HepG2 (cell line): ENCODE results near the gene MT1A. TPM values are rescaled to one million over a fixed set of nuclear protein-coding genes. Genes with fewer than 3 reads are reported as not detected.
A peak's percentile ranks its signal among the peaks of the same experiment; 100 is the strongest.

ENCODE experiments used
- ARID5B ChIP-seq: IDR thresholded peaks from 2 replicates; pipeline ENCODE4 v1.4.0; 2020; ENCODE audit warnings: mild to moderate bottlenecking, missing genetic modification reagents
- KIAA2018 ChIP-seq: sonication (generic); formaldehyde crosslinking; IDR thresholded peaks from 2 replicates; pipeline ENCODE4 v1.5.0; 2020; ENCODE audit warnings: mild to moderate bottlenecking, missing genetic modification reagents, borderline replicate concordance
- KLF9 ChIP-seq: IDR thresholded peaks from 2 replicates; pipeline ENCODE4 v1.6.1; 2016; ENCODE audit warnings: low read depth
- MIXL1 ChIP-seq: IDR thresholded peaks from 2 replicates; pipeline ENCODE4 v1.6.1; 2016
- TOPORS ChIP-seq: sonication (generic); formaldehyde crosslinking; IDR thresholded peaks from 2 replicates; pipeline ENCODE4 v1.8.0; 2023; ENCODE audit warnings: mild to moderate bottlenecking, missing genetic modification reagents
- ZBTB20 ChIP-seq: sonication (generic); formaldehyde crosslinking; IDR thresholded peaks from 2 replicates; pipeline ENCODE4 v1.8.1; 2023; ENCODE audit warnings: missing genetic modification reagents, low read depth, mild to moderate bottlenecking, borderline replicate concordance
- ZNF292 ChIP-seq: sonication (generic); formaldehyde crosslinking; IDR thresholded peaks from 2 replicates; pipeline ENCODE4 v1.8.1; 2022; ENCODE audit warnings: mild to moderate bottlenecking, low read depth, missing genetic modification reagents, borderline replicate concordance
- ZNF615 ChIP-seq: sonication (generic); formaldehyde crosslinking; IDR thresholded peaks from 2 replicates; pipeline ENCODE4 v1.5.0; 2020; ENCODE audit warnings: mild to moderate bottlenecking, missing genetic modification reagents, borderline replicate concordance
- polyA plus RNA-seq, 8 experiments: library from polyadenylated mRNA; depleted of rRNA in 3 of 8; stranded (reverse) in 7 of 8; unstranded in 1 of 8; fragments of >200 nt; fragmentation: Illumina TruSeq in 4 of 8; extraction: Trizol in 4 of 8; gene quantifications; 2 replicates each; pipeline versions ENCODE4 v1.2.1 to v1.2.3, GENCODE V29; 2011 to 2016; ENCODE audit warnings: low read depth in 4 of 8, missing spikeins in 1 of 8, mixed read lengths in 1 of 8; ENCODE audit not compliant: insufficient read depth in 1 of 8
- total RNA-seq, 5 experiments: library from RNA; depleted of rRNA; stranded (reverse); fragments of >200 nt; fragmentation: Illumina TruSeq; extraction: Trizol; gene quantifications; 2 replicates each; pipeline ENCODE4 v1.2.3, GENCODE V29; 2016; ENCODE audit warnings: low read depth in 1 of 5

MT1A gene
- total and polyA plus RNA-seq, 2 of the 13 experiments (the other 11 are each of a cell fraction or from before 2014, with no cell fraction given), result 8.3 to 10.4 TPM

- TF ChIP-seq KIAA2018 (CRISPR knock-in tag), result no peak
- no peak for TF ChIP-seq TOPORS (CRISPR knock-in tag)
- TF ChIP-seq ZNF615 (CRISPR knock-in tag), result no peak
- peak; percentile 51; the same call in 1 of the 2 replicates for TF ChIP-seq ZNF292 (CRISPR knock-in tag)
- TF ChIP-seq KLF9 (CRISPR knock-in tag), result no peak
- peak; percentile 63 for TF ChIP-seq ARID5B
- TF ChIP-seq MIXL1 (CRISPR knock-in tag), result peak; percentile 84
- TF ChIP-seq ZBTB20 (CRISPR knock-in tag), result no peak
Measured at GRCh38 chr16:56603589-56603988, 34.9 kb upstream of the MT1A start (continued).
